ENCODE results near the gene LARGE1.

LARGE1 gene

DNA sequence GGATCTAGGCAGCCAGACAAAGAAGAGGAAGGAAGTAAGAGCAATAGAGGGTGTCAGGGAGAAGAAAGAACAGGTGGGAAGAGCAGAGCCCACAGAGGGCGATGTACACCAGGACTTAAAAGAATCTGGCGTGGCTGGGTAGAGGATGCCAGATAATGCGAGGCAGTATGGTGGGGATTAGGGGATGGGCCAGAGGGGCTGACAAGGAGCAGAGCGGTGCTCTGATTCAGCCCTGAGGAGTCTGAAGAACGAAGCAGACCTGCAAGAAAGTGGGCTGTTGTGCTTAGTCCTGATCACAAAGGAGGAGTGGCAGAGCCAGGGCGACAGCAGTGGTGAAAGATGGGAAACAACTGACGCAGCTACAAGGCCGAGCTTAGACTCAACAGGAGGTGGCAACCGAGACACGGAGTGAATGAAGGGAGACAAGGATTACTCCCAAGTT is 163.7 kb downstream of the LARGE1 start:
- Histone ChIP-seq H3K4me3 (ENCODE audit: control insufficient read depth in 1 of 7, extremely low read depth in 1 of 7, insufficient read depth in 4 of 7, low read depth in 2 of 7, low read length in 6 of 7) (no peak overlapping the region), H3K36me3 (ENCODE audit: control insufficient read depth in 4 of 4, insufficient read depth in 4 of 4, low read length in 3 of 4) (no peaks in the 10 kb centered on the region), H3K27me3 (replicated peaks in 2 of 5; ENCODE audit: control insufficient read depth in 4 of 5, insufficient read depth in 5 of 5, low read length in 4 of 5) (no peaks in the 10 kb centered on the region), H3K4me1 (ENCODE audit: control extremely low read depth in 1 of 4, control insufficient read depth in 4 of 4, insufficient read depth in 4 of 4, low read length in 3 of 4) (no peaks in the 10 kb centered on the region), H3K9me3 (ENCODE audit: control extremely low read depth in 1 of 5, control insufficient read depth in 4 of 5, insufficient read depth in 2 of 5, low read depth in 1 of 5, low read length in 4 of 5) (peaks cover 0 to 4% (median 3%) of the 10 kb centered on the region in 5 experiments), H3K27ac (ENCODE audit: insufficient read depth in 1 of 2, low read depth in 1 of 2, low read length in 2 of 2, poor library complexity in 1 of 2, severe bottlenecking in 2 of 2) (no peak overlapping the region)
- 71% methylated on average over 9 of the region's 10 CpGs for WGBS (ENCODE audit: insufficient coverage)
- DNase-seq, result no peak
- ChIA-PET POLR2A (no interaction called here), CTCF (no interaction called here)

DNA sequence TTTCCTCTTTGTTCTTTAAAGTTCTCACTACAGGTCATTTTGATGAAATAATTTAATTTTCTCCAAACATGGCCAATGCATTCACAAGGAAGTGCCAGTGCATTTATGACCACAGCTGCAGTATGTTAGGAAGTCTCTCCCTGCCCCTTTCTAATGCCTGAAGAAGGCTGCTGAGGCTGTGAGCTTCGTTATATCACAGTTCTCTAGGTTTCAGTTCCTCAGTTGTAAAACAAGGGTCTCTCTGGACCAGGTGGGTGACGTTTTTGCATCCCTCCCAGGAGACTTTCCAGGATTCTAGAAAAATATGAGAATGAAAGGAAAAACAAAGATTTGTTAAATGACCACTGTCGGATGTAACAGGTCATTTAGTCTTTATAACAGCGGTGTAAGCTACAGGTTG is 171.6 kb downstream of the LARGE1 start:
- no peak overlapping the region for H3K4me3 ChIP-seq (ENCODE audit: control insufficient read depth in 1 of 7, extremely low read depth in 1 of 7, insufficient read depth in 4 of 7, low read depth in 2 of 7, low read length in 6 of 7)
- POLR2A ChIA-PET, result no interaction called here
- no peaks in the 10 kb centered on the region for H3K4me1 ChIP-seq (ENCODE audit: control extremely low read depth in 1 of 4, control insufficient read depth in 4 of 4, insufficient read depth in 4 of 4, low read length in 3 of 4)
- no peaks in the 10 kb centered on the region for H3K27me3 ChIP-seq (replicated peaks in 2 of 5; ENCODE audit: control insufficient read depth in 4 of 5, insufficient read depth in 5 of 5, low read length in 4 of 5)
- DNase-seq, result no peak
- WGBS (ENCODE audit: insufficient coverage), result 83% methylated on average over 4 of the region's 4 CpGs
- no peaks in the 10 kb centered on the region for H3K36me3 ChIP-seq (ENCODE audit: control insufficient read depth in 4 of 4, insufficient read depth in 4 of 4, low read length in 3 of 4)
- H3K27ac ChIP-seq (ENCODE audit: insufficient read depth in 1 of 2, low read depth in 1 of 2, low read length in 2 of 2, poor library complexity in 1 of 2, severe bottlenecking in 2 of 2), result no peak overlapping the region
- CTCF ChIA-PET, result no interaction called here
- peaks cover 0 to 4% (median 0%) of the 10 kb centered on the region in 5 experiments for H3K9me3 ChIP-seq (ENCODE audit: control extremely low read depth in 1 of 5, control insufficient read depth in 4 of 5, insufficient read depth in 2 of 5, low read depth in 1 of 5, low read length in 4 of 5)

DNA sequence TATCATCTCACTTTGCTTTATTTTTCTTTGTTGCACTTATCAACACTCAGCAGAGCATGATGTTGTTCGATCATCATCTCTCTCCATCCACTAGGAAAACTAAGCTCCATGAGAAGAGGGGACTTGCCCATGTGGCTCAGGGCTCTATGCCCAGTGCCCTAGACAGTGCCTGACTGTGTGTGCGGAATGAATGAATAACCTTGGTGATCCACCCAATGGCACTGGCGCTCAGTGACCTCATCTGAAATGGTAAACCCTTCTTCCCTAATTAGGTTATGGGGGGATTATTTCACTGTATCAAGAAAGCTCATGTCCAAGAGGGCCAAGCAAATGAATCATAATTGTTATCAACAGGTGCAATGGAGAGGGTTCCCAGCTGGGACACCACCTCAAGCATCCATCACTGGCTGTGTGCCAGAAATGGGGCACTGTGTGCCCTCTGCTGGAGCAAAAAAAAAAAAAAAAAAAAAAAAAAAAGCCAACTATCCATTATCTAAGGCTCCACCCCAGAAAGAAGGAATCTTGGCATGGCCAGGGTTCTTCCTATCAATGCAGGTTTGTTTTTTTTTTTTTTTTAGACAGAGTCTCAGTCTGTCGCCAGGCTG is 172.6 kb downstream of the LARGE1 start:
- ChIA-PET POLR2A (no interaction called here), CTCF (interaction anchor here (0.6 kb wide), 1 partner anchor 13 kb away, joined by 3 read pairs; no protein-coding TSS in a partner anchor)
- 96% methylated on average over 3 of the region's 4 CpGs for WGBS (ENCODE audit: insufficient coverage)
- H3K27ac ChIP-seq (ENCODE audit: insufficient read depth in 1 of 2, low read depth in 1 of 2, low read length in 2 of 2, poor library complexity in 1 of 2, severe bottlenecking in 2 of 2), result no peak overlapping the region
- no peaks in the 10 kb centered on the region for H3K36me3 ChIP-seq (ENCODE audit: control insufficient read depth in 4 of 4, insufficient read depth in 4 of 4, low read length in 3 of 4)
- no peak overlapping the region for H3K4me3 ChIP-seq (ENCODE audit: control insufficient read depth in 1 of 7, extremely low read depth in 1 of 7, insufficient read depth in 4 of 7, low read depth in 2 of 7, low read length in 6 of 7)
- no peaks in the 10 kb centered on the region for H3K27me3 ChIP-seq (replicated peaks in 2 of 5; ENCODE audit: control insufficient read depth in 4 of 5, insufficient read depth in 5 of 5, low read length in 4 of 5)
- no peak for DNase-seq
- no peaks in the 10 kb centered on the region for H3K9me3 ChIP-seq (ENCODE audit: control extremely low read depth in 1 of 5, control insufficient read depth in 4 of 5, insufficient read depth in 2 of 5, low read depth in 1 of 5, low read length in 4 of 5)
- no peaks in the 10 kb centered on the region for H3K4me1 ChIP-seq (ENCODE audit: control extremely low read depth in 1 of 4, control insufficient read depth in 4 of 4, insufficient read depth in 4 of 4, low read length in 3 of 4)

DNA sequence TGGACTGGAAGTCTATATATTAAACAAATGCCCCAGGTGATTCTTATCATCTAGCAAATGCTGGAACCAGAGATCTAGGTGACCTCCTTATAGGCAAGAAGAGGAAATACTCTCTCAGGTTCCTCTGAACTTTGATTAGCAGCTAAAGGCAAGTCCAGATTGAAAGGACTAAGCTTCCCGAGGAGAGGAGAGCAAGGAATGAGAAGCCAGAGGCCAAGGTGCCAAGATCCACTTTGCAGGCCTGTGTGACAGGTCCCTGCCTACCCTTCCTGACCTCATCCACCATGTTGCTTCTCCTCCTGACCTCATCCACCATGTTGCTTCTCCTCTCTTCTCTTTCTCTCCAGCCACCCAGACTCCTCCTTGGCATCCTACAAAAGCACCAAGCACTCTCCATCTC is 173.2 kb downstream of the LARGE1 start:
- no peak overlapping the region for H3K4me3 ChIP-seq (ENCODE audit: control insufficient read depth in 1 of 7, extremely low read depth in 1 of 7, insufficient read depth in 4 of 7, low read depth in 2 of 7, low read length in 6 of 7)
- DNase-seq, result no peak
- peaks cover 0 to 2% (median 0%) of the 10 kb centered on the region in 5 experiments for H3K9me3 ChIP-seq (ENCODE audit: control extremely low read depth in 1 of 5, control insufficient read depth in 4 of 5, insufficient read depth in 2 of 5, low read depth in 1 of 5, low read length in 4 of 5)
- no peak overlapping the region for H3K27ac ChIP-seq (ENCODE audit: insufficient read depth in 1 of 2, low read depth in 1 of 2, low read length in 2 of 2, poor library complexity in 1 of 2, severe bottlenecking in 2 of 2)
- POLR2A ChIA-PET, result no interaction called here
- H3K4me1 ChIP-seq (ENCODE audit: control extremely low read depth in 1 of 4, control insufficient read depth in 4 of 4, insufficient read depth in 4 of 4, low read length in 3 of 4), result no peaks in the 10 kb centered on the region
- WGBS (ENCODE audit: insufficient coverage), result 80% methylated on average over 1 of the region's 1 CpG
- H3K36me3 ChIP-seq (ENCODE audit: control insufficient read depth in 4 of 4, insufficient read depth in 4 of 4, low read length in 3 of 4), result no peaks in the 10 kb centered on the region
- CTCF ChIA-PET, result interaction anchor here (0.6 kb wide), 1 partner anchor 14 kb away, joined by 3 read pairs; no protein-coding TSS in a partner anchor
- H3K27me3 ChIP-seq (replicated peaks in 2 of 5; ENCODE audit: control insufficient read depth in 4 of 5, insufficient read depth in 5 of 5, low read length in 4 of 5), result no peaks in the 10 kb centered on the region

DNA sequence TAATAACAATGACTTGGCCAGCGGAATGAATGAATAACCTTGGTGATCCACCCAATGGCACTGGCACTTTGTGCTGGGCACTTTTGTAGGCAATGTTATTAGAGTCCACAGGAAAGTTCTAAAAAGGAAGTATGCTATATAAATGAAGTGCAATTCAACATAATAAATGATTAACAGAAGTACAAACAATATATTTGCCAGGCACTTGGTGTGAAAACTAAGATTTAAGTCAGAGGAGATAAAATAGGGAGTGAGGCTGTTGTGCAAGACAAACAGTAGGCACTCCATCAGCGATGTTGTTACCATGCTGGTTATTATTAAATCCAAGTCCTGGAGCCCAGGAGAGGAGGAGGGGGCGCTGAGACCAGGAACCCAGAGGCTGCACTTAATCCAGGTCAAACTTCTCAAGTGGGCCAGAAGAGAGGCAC is 173.8 kb downstream of the LARGE1 start:
- no peaks in the 10 kb centered on the region for H3K27me3 ChIP-seq (replicated peaks in 2 of 5; ENCODE audit: control insufficient read depth in 4 of 5, insufficient read depth in 5 of 5, low read length in 4 of 5)
- no peak overlapping the region for H3K27ac ChIP-seq (ENCODE audit: insufficient read depth in 1 of 2, low read depth in 1 of 2, low read length in 2 of 2, poor library complexity in 1 of 2, severe bottlenecking in 2 of 2)
- POLR2A ChIA-PET, result no interaction called here
- H3K9me3 ChIP-seq (ENCODE audit: control extremely low read depth in 1 of 5, control insufficient read depth in 4 of 5, insufficient read depth in 2 of 5, low read depth in 1 of 5, low read length in 4 of 5), result peaks cover 0 to 2% (median 0%) of the 10 kb centered on the region in 5 experiments
- DNase-seq, result no peak
- CTCF ChIA-PET, result no interaction called here
- 84% methylated on average over 3 of the region's 3 CpGs for WGBS (ENCODE audit: insufficient coverage)
- no peaks in the 10 kb centered on the region for H3K4me1 ChIP-seq (ENCODE audit: control extremely low read depth in 1 of 4, control insufficient read depth in 4 of 4, insufficient read depth in 4 of 4, low read length in 3 of 4)
- H3K4me3 ChIP-seq (ENCODE audit: control insufficient read depth in 1 of 7, extremely low read depth in 1 of 7, insufficient read depth in 4 of 7, low read depth in 2 of 7, low read length in 6 of 7), result no peak overlapping the region
- no peaks in the 10 kb centered on the region for H3K36me3 ChIP-seq (ENCODE audit: control insufficient read depth in 4 of 4, insufficient read depth in 4 of 4, low read length in 3 of 4)

DNA sequence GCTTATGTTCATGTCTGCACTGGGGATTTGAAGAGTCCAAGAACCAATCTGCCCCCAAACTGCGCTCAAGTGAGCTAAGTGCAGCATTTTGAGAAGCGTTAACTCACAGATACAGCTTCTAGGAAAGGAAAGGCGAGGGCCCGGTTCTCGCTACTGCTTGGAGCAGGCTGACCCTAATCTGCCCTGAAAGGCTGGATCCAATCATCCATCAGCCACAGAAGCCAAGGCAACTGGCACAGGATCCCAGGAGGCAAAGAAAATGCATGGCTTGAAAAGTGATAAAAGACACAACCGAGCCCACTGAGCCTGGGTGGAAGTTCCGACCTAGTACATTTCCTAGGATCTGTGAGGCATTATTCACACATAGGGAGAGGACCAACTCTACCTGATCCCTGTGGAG is 174.8 kb downstream of the LARGE1 start:
- no peaks in the 10 kb centered on the region for H3K36me3 ChIP-seq (ENCODE audit: control insufficient read depth in 4 of 4, insufficient read depth in 4 of 4, low read length in 3 of 4)
- POLR2A ChIA-PET, result no interaction called here
- H3K27me3 ChIP-seq (replicated peaks in 2 of 5; ENCODE audit: control insufficient read depth in 4 of 5, insufficient read depth in 5 of 5, low read length in 4 of 5), result no peaks in the 10 kb centered on the region
- CTCF ChIA-PET, result no interaction called here
- 96% methylated on average over 7 of the region's 7 CpGs for WGBS (ENCODE audit: insufficient coverage)
- H3K27ac ChIP-seq (ENCODE audit: insufficient read depth in 1 of 2, low read depth in 1 of 2, low read length in 2 of 2, poor library complexity in 1 of 2, severe bottlenecking in 2 of 2), result no peak overlapping the region
- H3K4me1 ChIP-seq (ENCODE audit: control extremely low read depth in 1 of 4, control insufficient read depth in 4 of 4, insufficient read depth in 4 of 4, low read length in 3 of 4), result no peaks in the 10 kb centered on the region
- no peak overlapping the region for H3K4me3 ChIP-seq (ENCODE audit: control insufficient read depth in 1 of 7, extremely low read depth in 1 of 7, insufficient read depth in 4 of 7, low read depth in 2 of 7, low read length in 6 of 7)
- DNase-seq, result no peak
- peaks cover 0 to 2% (median 0%) of the 10 kb centered on the region in 5 experiments for H3K9me3 ChIP-seq (ENCODE audit: control extremely low read depth in 1 of 5, control insufficient read depth in 4 of 5, insufficient read depth in 2 of 5, low read depth in 1 of 5, low read length in 4 of 5)

DNA sequence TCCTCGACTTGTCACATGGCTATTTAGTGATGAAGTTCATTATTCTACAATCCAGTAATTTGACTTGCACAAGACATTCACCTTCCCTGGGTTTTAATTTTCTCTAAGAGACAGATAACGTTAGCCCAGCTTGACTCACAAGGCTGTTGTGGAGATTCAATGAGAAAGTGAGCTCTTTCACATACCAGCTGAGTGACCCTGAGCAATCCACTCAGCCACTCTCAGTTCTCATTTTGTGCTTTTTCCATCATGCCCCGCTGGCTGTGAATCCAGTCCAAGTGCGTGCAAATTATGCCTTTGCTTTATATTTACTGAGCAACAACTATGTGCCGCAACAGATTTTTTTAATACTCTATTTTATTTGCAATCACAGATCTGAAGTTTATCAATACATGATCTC is 176.5 kb downstream of the LARGE1 start:
- WGBS (ENCODE audit: insufficient coverage), result 100% methylated on average over 3 of the region's 5 CpGs
- DNase-seq, result no peak
- no peaks in the 10 kb centered on the region for H3K36me3 ChIP-seq (ENCODE audit: control insufficient read depth in 4 of 4, insufficient read depth in 4 of 4, low read length in 3 of 4)

More for the DNA sequence above, 176.5 kb downstream of the LARGE1 start:
- CTCF ChIA-PET, result no interaction called here
- Histone ChIP-seq H3K4me3 (ENCODE audit: control insufficient read depth in 1 of 7, extremely low read depth in 1 of 7, insufficient read depth in 4 of 7, low read depth in 2 of 7, low read length in 6 of 7) (no peak overlapping the region), H3K9me3 (ENCODE audit: control extremely low read depth in 1 of 5, control insufficient read depth in 4 of 5, insufficient read depth in 2 of 5, low read depth in 1 of 5, low read length in 4 of 5) (peaks cover 0 to 2% (median 0%) of the 10 kb centered on the region in 5 experiments), H3K27ac (ENCODE audit: insufficient read depth in 1 of 2, low read depth in 1 of 2, low read length in 2 of 2, poor library complexity in 1 of 2, severe bottlenecking in 2 of 2) (no peak overlapping the region), H3K4me1 (ENCODE audit: control extremely low read depth in 1 of 4, control insufficient read depth in 4 of 4, insufficient read depth in 4 of 4, low read length in 3 of 4) (no peaks in the 10 kb centered on the region), H3K27me3 (replicated peaks in 2 of 5; ENCODE audit: control insufficient read depth in 4 of 5, insufficient read depth in 5 of 5, low read length in 4 of 5) (no peaks in the 10 kb centered on the region)
- POLR2A ChIA-PET, result no interaction called here
